ENCODE data around the gene MSRB3.
A peak's percentile ranks its signal among the peaks of the same experiment; 100 is the strongest.

MSRB3 gene

DNA sequence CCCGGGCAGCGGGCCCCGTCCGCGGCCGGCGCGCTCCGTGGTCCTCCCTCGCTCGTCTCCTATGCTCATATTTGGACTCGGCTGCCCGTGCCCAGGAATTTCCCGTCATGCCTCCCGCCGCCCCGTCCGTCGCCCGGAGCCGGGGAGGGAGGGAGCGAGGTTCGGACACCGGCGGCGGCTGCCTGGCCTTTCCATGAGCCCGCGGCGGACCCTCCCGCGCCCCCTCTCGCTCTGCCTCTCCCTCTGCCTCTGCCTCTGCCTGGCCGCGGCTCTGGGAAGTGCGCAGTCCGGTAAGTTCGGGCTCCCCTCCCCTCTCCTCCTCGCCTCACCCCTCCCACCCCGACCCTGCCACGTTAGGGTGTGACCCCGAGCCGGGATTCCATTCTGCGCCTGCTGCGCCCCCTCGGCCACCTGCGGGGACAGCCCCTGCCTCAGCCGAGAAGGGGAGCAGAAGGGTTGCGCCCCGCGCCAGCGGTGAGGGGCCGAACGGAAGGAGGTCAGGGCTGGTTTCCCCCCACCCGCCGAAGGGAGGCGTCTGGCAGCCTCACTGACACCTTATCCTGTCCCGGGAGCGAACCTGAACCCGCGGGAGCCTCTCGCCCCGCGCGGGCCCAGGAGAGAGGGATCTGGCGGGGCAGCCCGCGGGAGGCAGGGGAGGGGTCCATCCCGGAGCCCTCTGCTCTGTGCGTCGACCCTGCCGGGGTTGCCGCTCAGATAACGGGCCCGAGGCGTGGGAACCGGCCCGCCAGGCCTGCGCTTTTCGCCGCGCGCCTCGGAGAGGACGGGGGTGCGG lies at the start of gene MSRB3:
MSRB3 (plus strand) TSS at position 108 of the 793 bp plus-strand sequence. CDS start 29,897 bp downstream, outside the sequence.
- H2AFZ ChIP-seq (ENCODE audit: low read depth, low read length): peak within 1 kb of the TSS; percentile 82
- TF ChIP-seq, protein P1, sequence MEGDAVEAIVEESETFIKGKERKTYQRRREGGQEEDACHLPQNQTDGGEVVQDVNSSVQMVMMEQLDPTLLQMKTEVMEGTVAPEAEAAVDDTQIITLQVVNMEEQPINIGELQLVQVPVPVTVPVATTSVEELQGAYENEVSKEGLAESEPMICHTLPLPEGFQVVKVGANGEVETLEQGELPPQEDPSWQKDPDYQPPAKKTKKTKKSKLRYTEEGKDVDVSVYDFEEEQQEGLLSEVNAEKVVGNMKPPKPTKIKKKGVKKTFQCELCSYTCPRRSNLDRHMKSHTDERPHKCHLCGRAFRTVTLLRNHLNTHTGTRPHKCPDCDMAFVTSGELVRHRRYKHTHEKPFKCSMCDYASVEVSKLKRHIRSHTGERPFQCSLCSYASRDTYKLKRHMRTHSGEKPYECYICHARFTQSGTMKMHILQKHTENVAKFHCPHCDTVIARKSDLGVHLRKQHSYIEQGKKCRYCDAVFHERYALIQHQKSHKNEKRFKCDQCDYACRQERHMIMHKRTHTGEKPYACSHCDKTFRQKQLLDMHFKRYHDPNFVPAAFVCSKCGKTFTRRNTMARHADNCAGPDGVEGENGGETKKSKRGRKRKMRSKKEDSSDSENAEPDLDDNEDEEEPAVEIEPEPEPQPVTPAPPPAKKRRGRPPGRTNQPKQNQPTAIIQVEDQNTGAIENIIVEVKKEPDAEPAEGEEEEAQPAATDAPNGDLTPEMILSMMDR (IDR thresholded peaks at IDR 0.05; ENCODE audit: low read depth, low read length): no peak
- TF ChIP-seq EZH2phosphoT487 (IDR thresholded peaks at IDR 0.05; ENCODE audit: low read depth): no peak
- no peaks in the 10 kb centered on the region; the same call in 1 of the 2 replicates for H3K4me1 ChIP-seq (ENCODE audit: low read length)
- no peaks in the 10 kb centered on the region for H3K9me3 ChIP-seq (ENCODE audit: insufficient read depth, low read length)
- no peaks in the 10 kb centered on the region for H3K36me3 ChIP-seq (replicated peaks; ENCODE audit: low read depth, low read length)
- peak within 1 kb of the TSS; percentile 87 for H3K4me3 ChIP-seq (ENCODE audit: low read length)
- H3K27ac ChIP-seq (ENCODE audit: low read length): no peak within 1 kb of the TSS
- H3K9ac ChIP-seq (ENCODE audit: low read length): peak within 1 kb of the TSS; percentile 78
- peak within 1 kb of the TSS; percentile 88 for H3K4me2 ChIP-seq (ENCODE audit: low read length)
- H4K20me1 ChIP-seq (ENCODE audit: insufficient read depth, low read length): no peaks in the 10 kb centered on the region
- no peaks in the 10 kb centered on the region for H3K27me3 ChIP-seq (ENCODE audit: low read depth, low read length)
- no peaks in the 10 kb centered on the region for H3K79me2 ChIP-seq (ENCODE audit: low read length)

GRCh38 chr12:65229441-65229840 lies 49.0 kb upstream of the MSRB3 start:
- Histone ChIP-seq H3K9ac (ENCODE audit: low read length) (no peak overlapping the region), H3K4me2 (ENCODE audit: low read length) (no peak overlapping the region), H3K27me3 (ENCODE audit: low read depth, low read length) (no peaks in the 10 kb centered on the region), H3K79me2 (ENCODE audit: low read length) (peaks cover 4% of the 10 kb centered on the region; the same call in 1 of the 2 replicates), H3K4me1 (ENCODE audit: low read length) (peaks cover 3% of the 10 kb centered on the region; the same call in 1 of the 2 replicates), H2AFZ (ENCODE audit: low read depth, low read length) (no peak overlapping the region), H3K4me3 (ENCODE audit: low read length) (no peak overlapping the region), H3K36me3 (replicated peaks; ENCODE audit: low read depth, low read length) (peaks cover 30% of the 10 kb centered on the region), H3K9me3 (ENCODE audit: insufficient read depth, low read length) (no peaks in the 10 kb centered on the region), H3K27ac (ENCODE audit: low read length) (no peak overlapping the region), H4K20me1 (ENCODE audit: insufficient read depth, low read length) (peaks cover 5% of the 10 kb centered on the region; the same call in 1 of the 2 replicates)
- TF ChIP-seq, protein P1 (IDR thresholded peaks at IDR 0.05; ENCODE audit: low read depth, low read length): no peak
- no peak for TF ChIP-seq EZH2phosphoT487 (IDR thresholded peaks at IDR 0.05; ENCODE audit: low read depth)

DNA sequence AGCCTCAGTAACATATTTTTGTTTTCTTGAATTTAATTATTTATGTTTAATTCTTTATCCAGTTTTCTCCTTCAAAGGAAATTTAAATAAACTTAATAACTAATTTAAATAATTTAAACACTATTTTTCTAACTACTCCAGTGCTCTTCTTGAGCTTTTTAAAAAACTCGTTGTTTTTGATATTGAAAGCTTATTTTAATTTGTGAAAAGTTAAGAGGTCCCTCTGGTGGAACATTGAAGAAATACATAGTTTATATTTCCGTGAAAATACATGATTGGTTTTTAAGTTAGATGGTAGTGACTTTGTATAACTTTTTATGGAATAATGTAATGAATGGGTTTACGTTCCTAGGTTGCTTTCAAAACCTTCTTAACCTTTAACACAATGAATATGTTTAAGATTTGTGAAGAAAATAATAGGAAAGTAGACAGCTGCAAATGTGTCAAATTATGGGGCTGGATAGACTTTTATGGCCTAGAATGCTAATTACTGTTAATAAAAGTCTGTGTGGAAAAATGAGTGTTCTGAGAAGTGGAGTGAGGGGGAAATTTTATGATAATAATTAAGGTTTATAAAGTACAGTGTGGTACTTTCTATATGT lies 45.9 kb upstream of the MSRB3 start:
- no peak for TF ChIP-seq EZH2phosphoT487 (IDR thresholded peaks at IDR 0.05; ENCODE audit: low read depth)
- TF ChIP-seq, protein P1 (IDR thresholded peaks at IDR 0.05; ENCODE audit: low read depth, low read length): peak; percentile 50
- no peaks in the 10 kb centered on the region for H3K9me3 ChIP-seq (ENCODE audit: insufficient read depth, low read length)
- H3K4me2 ChIP-seq (ENCODE audit: low read length): peak overlapping the region; percentile 34; the same call in 1 of the 2 replicates
- H2AFZ ChIP-seq (ENCODE audit: low read depth, low read length): no peak overlapping the region
- H3K4me3 ChIP-seq (ENCODE audit: low read length): no peak overlapping the region
- no peak overlapping the region for H3K9ac ChIP-seq (ENCODE audit: low read length)
- H4K20me1 ChIP-seq (ENCODE audit: insufficient read depth, low read length): peaks cover 5% of the 10 kb centered on the region; the same call in 1 of the 2 replicates
- peaks cover 18% of the 10 kb centered on the region for H3K36me3 ChIP-seq (replicated peaks; ENCODE audit: low read depth, low read length)
- H3K27me3 ChIP-seq (ENCODE audit: low read depth, low read length): no peaks in the 10 kb centered on the region
- H3K79me2 ChIP-seq (ENCODE audit: low read length): no peaks in the 10 kb centered on the region; the same call in 1 of the 2 replicates
- H3K4me1 ChIP-seq (ENCODE audit: low read length): peaks cover 3% of the 10 kb centered on the region; the same call in 1 of the 2 replicates
- no peak overlapping the region for H3K27ac ChIP-seq (ENCODE audit: low read length)

DNA sequence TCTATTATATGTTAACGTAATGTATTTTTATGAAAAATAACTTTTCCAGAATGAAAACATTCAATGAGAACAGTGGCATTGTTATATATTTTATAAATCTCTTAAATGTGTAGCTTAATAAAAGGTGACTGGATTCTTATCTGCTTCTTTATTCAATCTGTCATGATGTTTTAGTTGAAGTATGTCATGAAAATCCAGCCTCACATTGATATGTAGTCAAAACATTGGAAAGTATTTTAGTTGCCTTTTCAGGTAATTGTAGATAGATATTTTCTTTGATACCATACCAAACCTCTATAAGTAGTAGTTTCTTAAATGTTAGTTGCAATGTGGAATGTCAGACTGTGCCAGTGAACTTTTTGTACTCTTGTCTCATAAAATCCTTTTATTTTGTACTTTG lies 41.3 kb upstream of the MSRB3 start:
- H3K4me3 ChIP-seq (ENCODE audit: low read length): no peak overlapping the region
- TF ChIP-seq, protein P1 (IDR thresholded peaks at IDR 0.05; ENCODE audit: low read depth, low read length): no peak
- no peak for TF ChIP-seq EZH2phosphoT487 (IDR thresholded peaks at IDR 0.05; ENCODE audit: low read depth)
- H3K9me3 ChIP-seq (ENCODE audit: insufficient read depth, low read length): no peaks in the 10 kb centered on the region
- H3K9ac ChIP-seq (ENCODE audit: low read length): no peak overlapping the region
- no peaks in the 10 kb centered on the region for H3K79me2 ChIP-seq (ENCODE audit: low read length)
- peaks cover 1% of the 10 kb centered on the region; the same call in 1 of the 2 replicates for H3K4me1 ChIP-seq (ENCODE audit: low read length)
- H2AFZ ChIP-seq (ENCODE audit: low read depth, low read length): no peak overlapping the region
- H3K27ac ChIP-seq (ENCODE audit: low read length): no peak overlapping the region
- H3K36me3 ChIP-seq (replicated peaks; ENCODE audit: low read depth, low read length): no peaks in the 10 kb centered on the region
- H3K4me2 ChIP-seq (ENCODE audit: low read length): no peak overlapping the region
- H4K20me1 ChIP-seq (ENCODE audit: insufficient read depth, low read length): peaks cover 5% of the 10 kb centered on the region; the same call in 1 of the 2 replicates
- H3K27me3 ChIP-seq (ENCODE audit: low read depth, low read length): no peaks in the 10 kb centered on the region
